Measurements from ENCODE around the gene HEXIM2. TPM values are rescaled to one million over a fixed set of nuclear protein-coding genes. Genes with fewer than 3 reads are reported as not detected.

Gene HEXIM2
- total RNA-seq, 4 donors from 2014 or later, result 3.0 to 11.6 (median 7.6) TPM; not detected in 1

GRCh38 chr17:45160447-45161287 is 1.0 kb upstream of the HEXIM2 start:
- H3K36me3 ChIP-seq, result no peaks in the 10 kb centered on the region
- no peak for TF ChIP-seq POLR2A (IDR thresholded peaks at IDR 0.05)
- TF ChIP-seq CTCF (IDR thresholded peaks at IDR 0.05), result peak in 2 of 4 experiments; percentile 19 to 24
- intact Hi-C loops (cut with DNase I; ENCODE audit: low total_unique reads), result no loop called here
- no peaks in the 10 kb centered on the region for H3K27me3 ChIP-seq
- H3K4me3 ChIP-seq, result peak overlapping the region; percentile 73 to 99
- no peaks in the 10 kb centered on the region for H3K9me3 ChIP-seq
- peak overlapping the region; percentile 99 to 100 for H3K27ac ChIP-seq
- peak; percentile 74 to 75 for DNase-seq
- H3K4me1 ChIP-seq, result peaks cover 0 to 6% of the 10 kb centered on the region in 2 donors

DNA sequence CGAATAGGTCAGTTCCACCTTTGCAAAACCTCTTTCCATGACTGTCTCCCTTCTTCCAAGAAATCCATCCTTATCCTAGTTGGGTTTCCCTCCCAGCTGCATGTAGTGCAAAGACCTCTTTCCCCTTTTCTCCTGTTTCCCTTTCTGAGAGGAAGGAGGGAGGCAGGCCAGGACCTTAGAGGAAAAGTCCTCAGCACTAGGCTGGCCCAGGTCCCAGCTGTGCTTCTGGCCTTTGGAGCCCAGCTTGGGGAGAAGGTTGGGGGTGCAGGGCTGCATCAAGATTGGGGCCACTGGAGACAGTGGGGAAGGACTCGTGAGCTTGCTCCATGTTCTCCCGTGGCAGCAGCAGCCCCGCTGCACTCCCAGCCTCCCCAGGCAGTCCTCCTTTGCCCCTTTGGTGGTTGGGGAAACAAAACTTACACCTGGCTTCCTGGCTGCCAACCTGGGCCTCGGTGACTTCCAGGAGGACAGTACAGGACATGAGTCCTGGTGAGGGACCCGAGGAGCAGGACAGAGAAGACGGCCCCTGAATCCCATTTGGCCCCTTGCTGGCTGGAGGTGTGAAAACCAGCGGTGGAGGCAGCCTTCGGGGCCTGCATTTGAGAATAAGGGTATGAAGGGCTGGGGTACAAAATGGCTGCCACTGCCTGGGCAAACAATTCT is 481 bp downstream of the HEXIM2 start:
- Histone ChIP-seq H3K9me3 (no peaks in the 10 kb centered on the region), H3K36me3 (no peaks in the 10 kb centered on the region), H3K27me3 (no peaks in the 10 kb centered on the region), H3K4me1 (peaks cover 0 to 6% of the 10 kb centered on the region in 2 donors), H3K4me3 (peak overlapping the region; percentile 2 to 99), H3K27ac (peak overlapping the region; percentile 45 to 100)
- TF ChIP-seq CTCF (IDR thresholded peaks at IDR 0.05), result no peak
- no peak for TF ChIP-seq POLR2A (IDR thresholded peaks at IDR 0.05)
- DNase-seq, result no peak
- intact Hi-C loops (cut with DNase I; ENCODE audit: low total_unique reads), result no loop called here

- no peaks in the 10 kb centered on the region for H3K9me3 ChIP-seq
- no peaks in the 10 kb centered on the region for H3K36me3 ChIP-seq
- no peak for TF ChIP-seq POLR2A (IDR thresholded peaks at IDR 0.05)
- no peak for TF ChIP-seq CTCF (IDR thresholded peaks at IDR 0.05)
- intact Hi-C loops (cut with DNase I; ENCODE audit: low total_unique reads), result no loop called here
- H3K27ac ChIP-seq, result no peak overlapping the region
- no peak overlapping the region for H3K4me3 ChIP-seq
- DNase-seq, result no peak
- no peaks in the 10 kb centered on the region for H3K27me3 ChIP-seq
- H3K4me1 ChIP-seq, result no peaks in the 10 kb centered on the region
These were observed 3.1 kb downstream of the HEXIM2 start for GRCh38 chr17:45164734-45165269.

GRCh38 chr17:45168991-45169752 is 7.5 kb downstream of the HEXIM2 start:
- Histone ChIP-seq H3K27ac (no peak overlapping the region), H3K4me3 (no peak overlapping the region)
- intact Hi-C loops (cut with DNase I; ENCODE audit: low total_unique reads), result no loop called here

More at GRCh38 chr17:45168991-45169752, 7.5 kb downstream of the HEXIM2 start:
- Histone ChIP-seq H3K4me1 (peaks cover 5 to 19% of the 10 kb centered on the region in 2 donors), H3K27me3 (no peaks in the 10 kb centered on the region), H3K36me3 (no peaks in the 10 kb centered on the region), H3K9me3 (no peaks in the 10 kb centered on the region)
- DNase-seq, result no peak
- TF ChIP-seq CTCF (IDR thresholded peaks at IDR 0.05) (no peak), POLR2A (IDR thresholded peaks at IDR 0.05) (no peak)
